Activated T-helper 1 cell treated with anti-CD3 and anti-CD28 coated beads, Interleukin-2, amount 50 U/mL, for 16 hours (primary cell): ENCODE data around the gene DGCR8.

Source experiments
- DNase-seq, 2 donors: peaks; one replicate each; pipeline ENCODE4 v3.0.0-alpha.2; 2020; ENCODE audit warnings: low read depth in 1 of 2, low spot score in 1 of 2

Gene DGCR8

GRCh38 chr22:20123366-20124082, 43.5 kb downstream of the DGCR8 start:
- no peak for DNase-seq

DNA sequence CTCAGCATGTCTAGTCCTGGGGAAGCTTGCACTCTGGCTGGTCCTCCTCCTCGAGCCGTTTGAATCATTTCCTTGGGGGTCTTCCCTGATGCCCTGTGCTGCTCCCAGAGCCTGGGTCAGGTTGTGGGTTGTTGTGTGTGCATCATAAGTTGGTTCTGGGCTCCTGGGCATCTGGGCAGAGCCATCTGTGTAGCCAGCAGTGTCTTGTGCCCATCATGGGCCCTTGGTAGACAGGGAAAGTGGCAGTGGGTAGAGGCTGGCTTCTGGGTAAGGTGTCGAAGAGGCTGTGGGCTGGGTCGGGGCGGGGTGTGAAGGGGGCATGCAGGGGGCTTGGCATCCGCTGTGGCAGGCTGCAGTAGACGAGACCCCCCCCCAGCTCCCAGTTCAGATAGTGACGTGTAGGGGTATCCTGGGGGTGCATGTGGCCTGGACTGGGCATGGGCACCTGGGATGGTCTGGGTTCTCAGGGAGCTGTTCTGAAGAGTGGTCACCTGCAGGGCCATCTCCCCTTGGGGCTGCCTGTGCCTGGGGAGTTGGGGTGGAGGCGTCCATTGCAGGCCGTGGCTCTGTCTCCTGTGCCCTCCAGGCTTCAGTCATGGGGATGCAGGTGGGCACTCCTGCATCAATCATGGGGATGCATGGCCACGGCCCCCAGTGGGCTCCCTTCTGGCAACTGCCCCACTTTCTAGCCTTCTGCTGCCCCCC, 44.2 kb downstream of the DGCR8 start:
- no peak for DNase-seq

DNA sequence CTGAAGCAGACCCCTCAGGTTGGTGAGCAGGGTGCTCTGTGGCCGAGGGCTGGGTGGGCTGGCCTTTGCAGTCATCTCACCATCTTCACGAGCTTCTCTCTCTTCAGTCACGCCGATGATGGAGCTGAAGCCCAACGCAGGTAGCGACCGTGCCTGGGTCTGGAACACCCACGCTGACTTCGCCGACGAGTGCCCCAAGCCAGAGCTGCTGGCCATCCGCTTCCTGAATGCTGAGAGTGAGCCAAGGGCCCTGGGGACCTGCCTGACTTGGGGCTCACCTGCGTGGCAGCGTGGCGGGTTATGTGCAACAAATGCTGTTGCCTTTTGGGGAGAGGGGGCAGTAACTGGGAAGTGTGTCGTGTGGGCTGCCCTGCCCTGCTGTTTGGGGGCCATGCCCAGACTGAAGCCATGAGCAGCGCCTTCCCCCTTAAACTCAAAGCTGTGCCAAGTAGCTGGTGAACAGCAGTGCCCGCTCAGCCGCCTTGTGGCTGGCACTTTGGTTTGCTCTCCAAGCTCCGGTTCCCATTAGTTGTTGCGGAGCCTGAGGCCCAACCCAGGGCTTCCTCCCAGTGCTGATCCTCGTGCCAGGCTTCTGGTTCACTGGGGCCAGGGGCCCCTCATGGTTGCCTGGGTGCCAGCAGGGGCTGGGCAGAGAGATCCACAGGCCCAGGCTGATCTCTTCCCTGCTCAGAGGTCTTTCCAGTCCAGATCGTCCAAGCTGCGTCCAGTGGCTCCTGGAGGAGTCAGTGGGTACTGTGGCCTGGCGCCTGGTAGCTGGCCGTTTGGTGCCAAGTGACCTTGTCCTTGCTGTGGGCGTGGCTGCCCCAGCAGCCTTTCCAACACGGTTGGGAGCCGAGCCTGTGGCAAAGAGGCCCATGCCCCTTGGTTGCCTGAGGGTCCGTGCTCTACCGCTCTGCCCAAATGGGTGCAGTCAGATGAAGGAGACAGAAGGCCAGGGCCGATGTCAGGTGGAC, 45.4 kb downstream of the DGCR8 start:
- DNase-seq, result no peak

DNA sequence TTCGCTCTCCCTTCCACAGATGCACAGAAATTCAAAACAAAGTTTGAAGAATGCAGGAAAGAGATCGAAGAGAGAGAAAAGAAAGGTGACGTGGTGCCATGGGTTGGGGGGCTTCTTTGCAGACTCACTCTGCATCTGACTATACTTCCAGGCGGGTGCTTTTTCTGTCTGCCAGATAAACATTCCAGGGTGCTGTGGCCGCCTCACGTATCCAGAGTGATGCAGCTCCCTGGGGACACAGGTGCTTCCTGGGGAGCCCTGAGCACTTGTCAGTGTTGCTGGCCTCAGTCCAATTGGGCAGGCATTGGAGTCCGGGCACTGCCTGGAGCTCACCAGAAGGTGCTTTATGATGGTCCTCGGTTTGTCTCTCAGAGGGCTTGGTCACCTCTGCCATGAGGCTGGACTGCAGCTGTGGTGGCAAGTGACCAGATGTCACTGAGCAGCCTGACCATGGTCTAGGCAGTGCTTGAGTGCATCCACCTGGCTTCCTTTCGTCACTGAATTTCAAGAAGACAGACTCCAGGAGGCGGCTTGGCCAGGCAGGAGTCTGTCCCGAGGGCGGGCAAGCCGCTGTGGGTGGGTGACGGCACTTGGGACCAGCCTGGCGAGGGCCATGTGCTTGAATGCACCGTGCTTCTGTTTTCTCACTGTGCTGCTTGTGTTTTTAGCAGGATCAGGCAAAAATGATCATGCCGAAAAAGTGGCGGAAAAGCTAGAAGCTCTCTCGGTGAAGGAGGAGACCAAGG, 46.4 kb downstream of the DGCR8 start:
- DNase-seq, result no peak

DNA sequence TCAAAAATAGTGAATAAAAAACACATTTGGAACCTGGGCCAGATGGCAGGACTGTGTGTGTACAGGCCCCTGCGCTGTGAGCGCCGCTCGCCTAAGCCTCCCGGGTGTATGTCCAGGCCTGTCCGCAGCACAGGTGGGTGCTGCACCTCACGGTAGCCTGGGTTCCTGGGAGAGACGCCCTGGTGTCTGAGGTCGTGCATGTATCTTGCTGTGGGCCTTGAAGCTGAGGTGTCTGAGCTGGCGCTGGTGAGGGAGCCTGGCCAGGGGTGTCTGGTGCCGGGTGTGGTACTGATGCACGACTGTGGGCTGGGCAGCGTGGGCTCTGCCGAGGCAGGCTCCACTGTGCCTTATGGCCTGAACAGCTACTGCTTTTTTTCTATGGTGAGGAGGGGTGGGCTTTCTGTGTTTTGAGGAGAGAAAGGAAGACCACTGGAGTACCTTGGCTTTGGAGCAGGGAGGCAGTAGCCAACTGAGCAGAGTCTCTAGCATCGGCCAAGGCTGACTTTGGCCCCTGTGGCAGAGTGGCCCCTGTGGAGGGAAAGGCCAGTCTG, 47.4 kb downstream of the DGCR8 start:
- DNase-seq, result no peak

- DNase-seq, result no peak
Measured at GRCh38 chr22:20127869-20128618, 48.0 kb downstream of the DGCR8 start.

DNA sequence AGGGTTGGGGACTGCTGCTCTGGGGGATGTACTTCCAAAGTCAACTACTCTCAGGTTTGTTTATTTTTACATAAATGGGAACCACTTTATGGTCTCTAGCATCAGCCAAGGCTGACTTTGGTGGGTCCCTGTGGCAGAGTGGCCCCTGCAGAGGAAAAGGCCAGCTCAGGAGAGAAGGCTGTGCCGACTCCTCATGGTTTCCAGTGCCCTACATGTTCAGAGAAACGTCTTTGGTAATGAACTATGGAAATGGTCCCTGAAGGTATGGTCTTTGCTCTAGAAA, 48.5 kb downstream of the DGCR8 start:
- DNase-seq, result no peak

- peak in 1 of 2 donors; percentile 24 for DNase-seq
Measured at GRCh38 chr22:20128902-20129746, 49.1 kb downstream of the DGCR8 start.

DNA sequence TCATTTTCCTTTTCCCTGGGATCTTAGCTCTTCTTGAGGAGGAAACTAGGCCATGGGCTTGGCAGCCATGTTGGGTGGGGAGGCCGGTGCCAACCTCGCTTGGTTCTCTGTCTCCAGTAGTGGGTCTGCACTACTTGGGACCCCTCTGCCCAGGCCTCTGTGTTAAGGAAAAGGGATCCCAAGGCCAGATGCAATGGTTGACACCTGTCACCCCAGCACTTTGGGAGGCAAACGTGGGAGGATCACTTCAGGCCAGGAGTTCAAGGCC, 49.6 kb downstream of the DGCR8 start:
- DNase-seq, result no peak

DNA sequence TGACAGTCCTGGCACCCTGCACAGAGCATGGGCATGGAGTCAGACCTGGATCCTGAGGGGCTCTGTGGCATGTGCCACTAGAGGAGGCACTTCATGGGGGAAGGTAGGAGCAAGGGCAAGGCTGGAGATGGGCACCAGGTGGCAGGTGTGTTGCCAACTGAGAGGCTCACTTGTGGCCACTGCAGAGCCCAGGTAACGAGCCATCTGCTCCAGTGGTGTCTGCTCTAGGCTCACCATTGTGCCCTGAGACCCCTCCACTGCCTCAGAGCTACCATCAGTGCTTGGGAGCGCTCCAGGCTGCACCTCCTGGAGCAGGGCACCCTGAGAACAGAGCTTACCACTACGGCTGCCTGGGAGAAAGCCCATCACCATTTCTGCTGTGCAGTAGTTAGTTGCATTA, 50.3 kb downstream of the DGCR8 start:
- DNase-seq, result no peak

GRCh38 chr22:20130731-20131596, 50.9 kb downstream of the DGCR8 start:
- peak; percentile 65 to 74 for DNase-seq

DNA sequence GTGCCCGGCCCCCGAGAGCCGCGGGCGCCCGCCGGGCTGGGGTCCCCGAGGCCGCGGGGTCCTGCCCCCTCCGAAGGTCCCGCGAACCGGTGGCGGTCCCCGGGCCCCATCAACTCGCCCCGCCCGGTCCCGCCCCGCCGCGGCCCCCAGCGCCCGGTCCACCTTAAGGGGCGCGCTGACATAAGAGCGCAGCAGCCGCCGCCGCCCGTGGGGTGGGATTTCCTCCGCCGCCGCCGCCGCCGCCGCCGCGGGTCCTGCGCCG, 51.5 kb downstream of the DGCR8 start, which contains the start of gene ZDHHC8:
ZDHHC8 (plus strand) TSS at position 208 of the 262 bp plus-strand sequence. CDS start 144 bp downstream, outside the sequence.
- peak in 1 of 2 donors; percentile 22 for DNase-seq

- no peak for DNase-seq
Measured at GRCh38 chr22:20131859-20132685, 52.0 kb downstream of the DGCR8 start.

- DNase-seq, result no peak
Measured at GRCh38 chr22:20132686-20133246, 52.7 kb downstream of the DGCR8 start.

- DNase-seq, result no peak
Measured at GRCh38 chr22:20133930-20134549, 54.0 kb downstream of the DGCR8 start.

GRCh38 chr22:20135265-20135664, 55.2 kb downstream of the DGCR8 start:
- no peak for DNase-seq
